GM23338 (cell line): ENCODE results near the gene IPO5. TPM values are rescaled to one million over a fixed set of nuclear protein-coding genes. Genes with fewer than 3 reads are reported as not detected.

Experiments used
- ATAC-seq: fragments of 200-7000 bp; cut with Tn5 transposase; 3 replicates; pipeline ENCODE4 v1.9.1; 2020
- DNase-seq: peaks from one replicate; pipeline ENCODE4 v3.0.0-alpha.2; 2015; ENCODE audit warnings: low spot score
- H2AFZ ChIP-seq: fragments of 200-600 bp; sonication (generic); 2 replicates; pipeline ENCODE4 v1.8.0; 2016; ENCODE audit warnings: antibody characterized with exemption, mild to moderate bottlenecking, moderate library complexity
- H3F3A ChIP-seq: fragments of 200-600 bp; sonication (generic); replicated peaks from 2 replicates; pipeline ENCODE4 v1.8.0; 2017; ENCODE audit warnings: antibody characterized with exemption, mixed run types, low read depth
- H3K27ac ChIP-seq: fragments of 200-600 bp; sonication (generic); 2 replicates; pipeline ENCODE4 v1.6.1; 2016; ENCODE audit warnings: low read depth
- H3K27me3 ChIP-seq: fragments of 200-600 bp; sonication (generic); 2 replicates; pipeline ENCODE4 v1.8.0; 2016; ENCODE audit warnings: mild to moderate bottlenecking, mixed run types, moderate library complexity; ENCODE audit not compliant: insufficient read depth
- H3K36me3 ChIP-seq: fragments of 200-600 bp; sonication (generic); 2 replicates; pipeline ENCODE4 v1.8.0; 2016; ENCODE audit warnings: mild to moderate bottlenecking; ENCODE audit not compliant: insufficient read depth
- H3K4me1 ChIP-seq: fragments of 200-600 bp; sonication (generic); 2 replicates; pipeline ENCODE4 v1.8.0; 2016; ENCODE audit warnings: mild to moderate bottlenecking, moderate library complexity; ENCODE audit not compliant: insufficient read depth
- H3K4me2 ChIP-seq: fragments of 200-600 bp; sonication (generic); 2 replicates; pipeline ENCODE4 v1.7.1; 2017; ENCODE audit warnings: mixed run types
- H3K4me3 ChIP-seq: fragments of 200-600 bp; sonication (generic); 2 replicates; pipeline ENCODE4 v1.6.1; 2016; ENCODE audit warnings: mixed run types
- H3K79me2 ChIP-seq: fragments of 200-600 bp; sonication (generic); replicated peaks from 2 replicates; pipeline ENCODE4 v1.8.0; 2017; ENCODE audit warnings: mild to moderate bottlenecking; ENCODE audit not compliant: insufficient read depth
- H3K9me2 ChIP-seq: fragments of 200-600 bp; sonication (generic); 2 replicates; pipeline ENCODE4 v1.8.0; 2017; ENCODE audit not compliant: insufficient read depth
- H4K20me1 ChIP-seq: fragments of 200-600 bp; sonication (generic); replicated peaks from 2 replicates; pipeline ENCODE4 v1.8.0; 2017; ENCODE audit warnings: mild to moderate bottlenecking; ENCODE audit not compliant: insufficient read depth
- H3K27ac Mint-ChIP-seq: 2 replicates; pipeline ENCODE4 v1.8.0; 2020; ENCODE audit warnings: inconsistent platforms, mild to moderate bottlenecking, moderate library complexity, mixed read lengths
- H3K27me3 Mint-ChIP-seq: 3 replicates; pipeline ENCODE4 v1.8.0; 2022; ENCODE audit warnings: low read depth, mild to moderate bottlenecking, moderate library complexity, mixed read lengths, inconsistent platforms; ENCODE audit not compliant: insufficient read depth, poor library complexity
- H3K36me3 Mint-ChIP-seq: 3 replicates; pipeline ENCODE4 v1.8.0; 2021; ENCODE audit warnings: low read depth, mild to moderate bottlenecking, inconsistent platforms, moderate library complexity, mixed read lengths
- H3K4me1 Mint-ChIP-seq: 3 replicates; pipeline ENCODE4 v1.8.0; 2020; ENCODE audit warnings: mild to moderate bottlenecking, inconsistent platforms, mixed read lengths
- H3K4me3 Mint-ChIP-seq: 3 replicates; pipeline ENCODE4 v1.8.0; 2021; ENCODE audit warnings: moderate library complexity, mild to moderate bottlenecking, inconsistent platforms, mixed read lengths
- H3K9me3 Mint-ChIP-seq: 3 replicates; pipeline ENCODE4 v1.8.0; 2020; ENCODE audit warnings: moderate library complexity, mild to moderate bottlenecking, inconsistent platforms, mixed read lengths
- CREB1 ChIP-seq: fragments of 250-450 bp; sonication (Bioruptor Pico); IDR thresholded peaks from 2 replicates; pipeline ENCODE4 v1.5.0; 2020; ENCODE audit warnings: low read depth, mild to moderate bottlenecking, moderate library complexity
- EZH2 ChIP-seq: fragments of 200-600 bp; sonication (generic); IDR thresholded peaks from one replicate; pipeline ENCODE4 v1.8.0; 2017; ENCODE audit warnings: antibody characterized with exemption, mild to moderate bottlenecking, low read depth; ENCODE audit not compliant: unreplicated experiment
- EZH2phosphoT487 ChIP-seq: fragments of 200-600 bp; sonication (generic); IDR thresholded peaks from one replicate; pipeline ENCODE4 v1.8.1; 2018; ENCODE audit warnings: antibody characterized with exemption; ENCODE audit not compliant: unreplicated experiment
- JUNB ChIP-seq: IDR thresholded peaks from one replicate; pipeline ENCODE4 v1.6.1; 2016; ENCODE audit warnings: antibody characterized with exemption; ENCODE audit not compliant: unreplicated experiment
- NANOG ChIP-seq: IDR thresholded peaks from 2 replicates; pipeline ENCODE4 v1.6.1; 2016; ENCODE audit warnings: antibody characterized with exemption, borderline replicate concordance
- POLR2AphosphoS5 ChIP-seq: IDR thresholded peaks from 2 replicates; pipeline ENCODE4 v1.6.1; 2016; ENCODE audit warnings: antibody characterized with exemption, low read depth
- STAT1 ChIP-seq: IDR thresholded peaks from one replicate; pipeline ENCODE4 v1.6.1; 2016; ENCODE audit warnings: antibody characterized with exemption; ENCODE audit not compliant: unreplicated experiment
- ZNF114 ChIP-seq: fragments of 250-450 bp; sonication (Bioruptor Pico); IDR thresholded peaks from 2 replicates; pipeline ENCODE4 v1.5.0; 2020; ENCODE audit warnings: mild to moderate bottlenecking, moderate library complexity
- ZNF331 ChIP-seq: fragments of 250-450 bp; sonication (Bioruptor Pico); IDR thresholded peaks from 2 replicates; pipeline ENCODE4 v1.5.0; 2020; ENCODE audit warnings: low read depth, mild to moderate bottlenecking, moderate library complexity
- polyA plus RNA-seq: library from polyadenylated mRNA; unstranded; fragments of >200 nt; fragmentation: Nextera tagmentation; extraction: Ambion mirVana; gene quantifications from 2 replicates; pipeline ENCODE4 v1.2.1, GENCODE V29; 2016
- total RNA-seq: library from RNA; depleted of rRNA; stranded (reverse); fragments of >200 nt; shearing (Covaris generic); gene quantifications from 2 replicates; pipeline ENCODE4 v1.2.3, GENCODE V29; 2014
- TF ChIP-seq, protein P1 (sequence below): fragments of 250-450 bp; sonication (Bioruptor Pico); IDR thresholded peaks from 2 replicates; pipeline ENCODE4 v1.5.0; 2020; ENCODE audit warnings: mild to moderate bottlenecking, moderate library complexity
- TF ChIP-seq, protein P2 (sequence below): IDR thresholded peaks from one replicate; pipeline ENCODE4 v1.6.1; 2018; ENCODE audit warnings: antibody characterized with exemption; ENCODE audit not compliant: unreplicated experiment
- TF ChIP-seq, protein P3 (sequence below): IDR thresholded peaks from 2 replicates; pipeline ENCODE4 v1.6.1; 2016; ENCODE audit warnings: antibody characterized with exemption
- TF ChIP-seq, protein P4 (sequence below), 2 experiments: fragments of 200-600 bp in 1 of 2; sonication (generic) in 1 of 2; conservative IDR thresholded peaks; 2 replicates each; pipeline versions ENCODE4 v1.5.1 to v1.6.1; 2016 to 2017; ENCODE audit warnings: antibody characterized with exemption in 2 of 2, low read depth in 2 of 2, mild to moderate bottlenecking in 2 of 2, moderate library complexity in 1 of 2

The IPO5 gene
- total and polyA plus RNA-seq, 2 experiments from 2014 or later = 124 to 353 TPM

DNA sequence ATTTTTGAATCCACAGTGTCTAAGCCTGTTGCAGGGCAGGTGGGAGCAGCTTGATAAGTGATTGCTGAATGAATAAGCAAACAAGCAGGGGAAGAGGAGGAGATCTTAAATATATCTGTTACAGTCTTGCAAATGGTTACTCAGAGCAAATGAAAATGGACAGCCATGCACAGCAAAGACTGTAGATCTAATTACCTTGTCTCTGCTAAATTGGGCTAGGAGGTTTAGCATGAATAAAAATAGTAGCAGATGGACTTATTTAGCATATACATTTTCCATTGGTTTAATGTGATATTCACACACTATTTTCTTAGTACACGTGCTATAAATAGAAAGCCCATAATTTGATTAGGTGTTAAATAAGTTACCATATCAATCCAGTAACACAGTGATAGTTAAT, 116.5 kb downstream of the IPO5 start (continued):
- TF ChIP-seq, protein P1, sequence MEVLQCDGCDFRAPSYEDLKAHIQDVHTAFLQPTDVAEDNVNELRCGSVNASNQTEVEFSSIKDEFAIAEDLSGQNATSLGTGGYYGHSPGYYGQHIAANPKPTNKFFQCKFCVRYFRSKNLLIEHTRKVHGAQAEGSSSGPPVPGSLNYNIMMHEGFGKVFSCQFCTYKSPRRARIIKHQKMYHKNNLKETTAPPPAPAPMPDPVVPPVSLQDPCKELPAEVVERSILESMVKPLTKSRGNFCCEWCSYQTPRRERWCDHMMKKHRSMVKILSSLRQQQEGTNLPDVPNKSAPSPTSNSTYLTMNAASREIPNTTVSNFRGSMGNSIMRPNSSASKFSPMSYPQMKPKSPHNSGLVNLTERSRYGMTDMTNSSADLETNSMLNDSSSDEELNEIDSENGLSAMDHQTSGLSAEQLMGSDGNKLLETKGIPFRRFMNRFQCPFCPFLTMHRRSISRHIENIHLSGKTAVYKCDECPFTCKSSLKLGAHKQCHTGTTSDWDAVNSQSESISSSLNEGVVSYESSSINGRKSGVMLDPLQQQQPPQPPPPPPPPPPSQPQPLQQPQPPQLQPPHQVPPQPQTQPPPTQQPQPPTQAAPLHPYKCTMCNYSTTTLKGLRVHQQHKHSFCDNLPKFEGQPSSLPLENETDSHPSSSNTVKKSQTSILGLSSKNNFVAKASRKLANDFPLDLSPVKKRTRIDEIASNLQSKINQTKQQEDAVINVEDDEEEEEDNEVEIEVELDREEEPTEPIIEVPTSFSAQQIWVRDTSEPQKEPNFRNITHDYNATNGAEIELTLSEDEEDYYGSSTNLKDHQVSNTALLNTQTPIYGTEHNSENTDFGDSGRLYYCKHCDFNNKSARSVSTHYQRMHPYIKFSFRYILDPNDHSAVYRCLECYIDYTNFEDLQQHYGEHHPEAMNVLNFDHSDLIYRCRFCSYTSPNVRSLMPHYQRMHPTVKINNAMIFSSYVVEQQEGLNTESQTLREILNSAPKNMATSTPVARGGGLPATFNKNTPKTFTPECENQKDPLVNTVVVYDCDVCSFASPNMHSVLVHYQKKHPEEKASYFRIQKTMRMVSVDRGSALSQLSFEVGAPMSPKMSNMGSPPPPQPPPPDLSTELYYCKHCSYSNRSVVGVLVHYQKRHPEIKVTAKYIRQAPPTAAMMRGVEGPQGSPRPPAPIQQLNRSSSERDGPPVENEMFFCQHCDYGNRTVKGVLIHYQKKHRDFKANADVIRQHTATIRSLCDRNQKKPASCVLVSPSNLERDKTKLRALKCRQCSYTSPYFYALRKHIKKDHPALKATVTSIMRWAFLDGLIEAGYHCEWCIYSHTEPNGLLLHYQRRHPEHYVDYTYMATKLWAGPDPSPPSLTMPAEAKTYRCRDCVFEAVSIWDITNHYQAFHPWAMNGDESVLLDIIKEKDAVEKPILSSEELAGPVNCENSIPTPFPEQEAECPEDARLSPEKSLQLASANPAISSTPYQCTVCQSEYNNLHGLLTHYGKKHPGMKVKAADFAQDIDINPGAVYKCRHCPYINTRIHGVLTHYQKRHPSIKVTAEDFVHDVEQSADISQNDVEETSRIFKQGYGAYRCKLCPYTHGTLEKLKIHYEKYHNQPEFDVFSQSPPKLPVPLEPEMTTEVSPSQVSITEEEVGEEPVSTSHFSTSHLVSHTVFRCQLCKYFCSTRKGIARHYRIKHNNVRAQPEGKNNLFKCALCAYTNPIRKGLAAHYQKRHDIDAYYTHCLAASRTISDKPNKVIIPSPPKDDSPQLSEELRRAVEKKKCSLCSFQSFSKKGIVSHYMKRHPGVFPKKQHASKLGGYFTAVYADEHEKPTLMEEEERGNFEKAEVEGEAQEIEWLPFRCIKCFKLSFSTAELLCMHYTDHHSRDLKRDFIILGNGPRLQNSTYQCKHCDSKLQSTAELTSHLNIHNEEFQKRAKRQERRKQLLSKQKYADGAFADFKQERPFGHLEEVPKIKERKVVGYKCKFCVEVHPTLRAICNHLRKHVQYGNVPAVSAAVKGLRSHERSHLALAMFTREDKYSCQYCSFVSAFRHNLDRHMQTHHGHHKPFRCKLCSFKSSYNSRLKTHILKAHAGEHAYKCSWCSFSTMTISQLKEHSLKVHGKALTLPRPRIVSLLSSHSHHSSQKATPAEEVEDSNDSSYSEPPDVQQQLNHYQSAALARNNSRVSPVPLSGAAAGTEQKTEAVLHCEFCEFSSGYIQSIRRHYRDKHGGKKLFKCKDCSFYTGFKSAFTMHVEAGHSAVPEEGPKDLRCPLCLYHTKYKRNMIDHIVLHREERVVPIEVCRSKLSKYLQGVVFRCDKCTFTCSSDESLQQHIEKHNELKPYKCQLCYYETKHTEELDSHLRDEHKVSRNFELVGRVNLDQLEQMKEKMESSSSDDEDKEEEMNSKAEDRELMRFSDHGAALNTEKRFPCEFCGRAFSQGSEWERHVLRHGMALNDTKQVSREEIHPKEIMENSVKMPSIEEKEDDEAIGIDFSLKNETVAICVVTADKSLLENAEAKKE (CRISPR knock-in tag) = no peak
- no peak for TF ChIP-seq JUNB
- no peak for TF ChIP-seq EZH2phosphoT487
- no peak for TF ChIP-seq POLR2AphosphoS5

DNA sequence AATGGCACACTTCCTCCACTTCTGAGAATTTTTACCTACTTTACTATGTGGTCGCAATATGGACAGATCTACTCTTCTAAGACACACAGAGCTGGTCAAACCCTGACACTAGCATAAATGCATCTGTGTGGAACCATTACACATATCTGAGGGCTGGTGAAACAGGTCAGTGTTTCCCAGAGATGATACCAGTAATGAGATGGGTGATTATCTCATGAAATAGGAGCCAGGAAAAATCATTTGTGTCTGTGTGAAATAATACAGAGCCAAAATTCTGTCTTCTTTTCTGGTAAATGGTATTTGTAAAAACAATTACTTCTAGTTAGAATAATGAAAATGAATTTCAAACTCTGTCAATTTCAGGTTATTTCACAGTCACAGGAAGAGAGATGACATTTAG, 117.8 kb downstream of the IPO5 start:
- Histone ChIP-seq H3K9me2 (peaks cover 8% of the 10 kb centered on the region; the same call in 1 of the 2 replicates), H3K4me1 (no peaks in the 10 kb centered on the region; the same call in 1 of the 2 replicates), H3K27ac (no peak overlapping the region), H3K79me2 (no peaks in the 10 kb centered on the region), H3K4me3 (no peak overlapping the region), H3K36me3 (no peaks in the 10 kb centered on the region), H4K20me1 (no peaks in the 10 kb centered on the region), H2AFZ (no peak overlapping the region), H3K27me3 (no peaks in the 10 kb centered on the region), H3K4me2 (no peak overlapping the region), H3F3A (no peaks in the 10 kb centered on the region)
- no peak for ATAC-seq
- H3K4me1 Mint-ChIP-seq = peaks cover 4% of the 10 kb centered on the region; the same call in 2 of the 3 replicates
- no peak overlapping the region for H3K4me3 Mint-ChIP-seq
- H3K27me3 Mint-ChIP-seq = no peaks in the 10 kb centered on the region
- peaks cover 10% of the 10 kb centered on the region; the same call in 2 of the 3 replicates for H3K9me3 Mint-ChIP-seq
- DNase-seq = no peak
- no peak overlapping the region for H3K27ac Mint-ChIP-seq
- no peaks in the 10 kb centered on the region for H3K36me3 Mint-ChIP-seq
- TF ChIP-seq STAT1 (no peak), NANOG (no peak), CREB1 (CRISPR knock-in tag) (no peak), EZH2 (no peak), POLR2AphosphoS5 (no peak), ZNF114 (CRISPR knock-in tag) (no peak), ZNF331 (no peak), JUNB (no peak)
- TF ChIP-seq, protein P2, sequence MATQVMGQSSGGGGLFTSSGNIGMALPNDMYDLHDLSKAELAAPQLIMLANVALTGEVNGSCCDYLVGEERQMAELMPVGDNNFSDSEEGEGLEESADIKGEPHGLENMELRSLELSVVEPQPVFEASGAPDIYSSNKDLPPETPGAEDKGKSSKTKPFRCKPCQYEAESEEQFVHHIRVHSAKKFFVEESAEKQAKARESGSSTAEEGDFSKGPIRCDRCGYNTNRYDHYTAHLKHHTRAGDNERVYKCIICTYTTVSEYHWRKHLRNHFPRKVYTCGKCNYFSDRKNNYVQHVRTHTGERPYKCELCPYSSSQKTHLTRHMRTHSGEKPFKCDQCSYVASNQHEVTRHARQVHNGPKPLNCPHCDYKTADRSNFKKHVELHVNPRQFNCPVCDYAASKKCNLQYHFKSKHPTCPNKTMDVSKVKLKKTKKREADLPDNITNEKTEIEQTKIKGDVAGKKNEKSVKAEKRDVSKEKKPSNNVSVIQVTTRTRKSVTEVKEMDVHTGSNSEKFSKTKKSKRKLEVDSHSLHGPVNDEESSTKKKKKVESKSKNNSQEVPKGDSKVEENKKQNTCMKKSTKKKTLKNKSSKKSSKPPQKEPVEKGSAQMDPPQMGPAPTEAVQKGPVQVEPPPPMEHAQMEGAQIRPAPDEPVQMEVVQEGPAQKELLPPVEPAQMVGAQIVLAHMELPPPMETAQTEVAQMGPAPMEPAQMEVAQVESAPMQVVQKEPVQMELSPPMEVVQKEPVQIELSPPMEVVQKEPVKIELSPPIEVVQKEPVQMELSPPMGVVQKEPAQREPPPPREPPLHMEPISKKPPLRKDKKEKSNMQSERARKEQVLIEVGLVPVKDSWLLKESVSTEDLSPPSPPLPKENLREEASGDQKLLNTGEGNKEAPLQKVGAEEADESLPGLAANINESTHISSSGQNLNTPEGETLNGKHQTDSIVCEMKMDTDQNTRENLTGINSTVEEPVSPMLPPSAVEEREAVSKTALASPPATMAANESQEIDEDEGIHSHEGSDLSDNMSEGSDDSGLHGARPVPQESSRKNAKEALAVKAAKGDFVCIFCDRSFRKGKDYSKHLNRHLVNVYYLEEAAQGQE = no peak
- TF ChIP-seq, protein P3, sequence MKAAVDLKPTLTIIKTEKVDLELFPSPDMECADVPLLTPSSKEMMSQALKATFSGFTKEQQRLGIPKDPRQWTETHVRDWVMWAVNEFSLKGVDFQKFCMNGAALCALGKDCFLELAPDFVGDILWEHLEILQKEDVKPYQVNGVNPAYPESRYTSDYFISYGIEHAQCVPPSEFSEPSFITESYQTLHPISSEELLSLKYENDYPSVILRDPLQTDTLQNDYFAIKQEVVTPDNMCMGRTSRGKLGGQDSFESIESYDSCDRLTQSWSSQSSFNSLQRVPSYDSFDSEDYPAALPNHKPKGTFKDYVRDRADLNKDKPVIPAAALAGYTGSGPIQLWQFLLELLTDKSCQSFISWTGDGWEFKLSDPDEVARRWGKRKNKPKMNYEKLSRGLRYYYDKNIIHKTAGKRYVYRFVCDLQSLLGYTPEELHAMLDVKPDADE = no peak
- TF ChIP-seq, protein P4, sequence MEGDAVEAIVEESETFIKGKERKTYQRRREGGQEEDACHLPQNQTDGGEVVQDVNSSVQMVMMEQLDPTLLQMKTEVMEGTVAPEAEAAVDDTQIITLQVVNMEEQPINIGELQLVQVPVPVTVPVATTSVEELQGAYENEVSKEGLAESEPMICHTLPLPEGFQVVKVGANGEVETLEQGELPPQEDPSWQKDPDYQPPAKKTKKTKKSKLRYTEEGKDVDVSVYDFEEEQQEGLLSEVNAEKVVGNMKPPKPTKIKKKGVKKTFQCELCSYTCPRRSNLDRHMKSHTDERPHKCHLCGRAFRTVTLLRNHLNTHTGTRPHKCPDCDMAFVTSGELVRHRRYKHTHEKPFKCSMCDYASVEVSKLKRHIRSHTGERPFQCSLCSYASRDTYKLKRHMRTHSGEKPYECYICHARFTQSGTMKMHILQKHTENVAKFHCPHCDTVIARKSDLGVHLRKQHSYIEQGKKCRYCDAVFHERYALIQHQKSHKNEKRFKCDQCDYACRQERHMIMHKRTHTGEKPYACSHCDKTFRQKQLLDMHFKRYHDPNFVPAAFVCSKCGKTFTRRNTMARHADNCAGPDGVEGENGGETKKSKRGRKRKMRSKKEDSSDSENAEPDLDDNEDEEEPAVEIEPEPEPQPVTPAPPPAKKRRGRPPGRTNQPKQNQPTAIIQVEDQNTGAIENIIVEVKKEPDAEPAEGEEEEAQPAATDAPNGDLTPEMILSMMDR (conservative IDR thresholded peaks at IDR 0.05; ENCODE audit: low read depth in 2 of 2) = no peak
